Activated naive CD8-positive, alpha-beta T cell treated with anti-CD3 and anti-CD28 coated beads for 36 hours (primary cell): ENCODE measurements around the gene STRA8. TPM values are rescaled to one million over a fixed set of nuclear protein-coding genes. Genes with fewer than 3 reads are reported as not detected.

Experiments
- DNase-seq: peaks from one replicate; pipeline ENCODE4 v3.0.0; 2021
- H3K27ac Mint-ChIP-seq: one replicate; pipeline ENCODE4 v1.8.0; 2022; ENCODE audit warnings: mild to moderate bottlenecking, moderate library complexity, mixed read lengths
- H3K27me3 Mint-ChIP-seq: one replicate; pipeline ENCODE4 v1.8.0; 2022; ENCODE audit warnings: mild to moderate bottlenecking, mixed read lengths
- H3K36me3 Mint-ChIP-seq: one replicate; pipeline ENCODE4 v1.8.0; 2021; ENCODE audit warnings: mild to moderate bottlenecking, mixed read lengths
- H3K4me1 Mint-ChIP-seq: one replicate; pipeline ENCODE4 v1.8.0; 2021; ENCODE audit warnings: mixed read lengths
- H3K4me3 Mint-ChIP-seq: one replicate; pipeline ENCODE4 v1.8.0; 2022; ENCODE audit warnings: mild to moderate bottlenecking, moderate library complexity, mixed read lengths
- H3K9me3 Mint-ChIP-seq: one replicate; pipeline ENCODE4 v1.8.0; 2022; ENCODE audit warnings: mixed read lengths
- total RNA-seq, 2 experiments: library from RNA; stranded (reverse); gene quantifications; one replicate each; pipeline ENCODE4 v1.2.3, GENCODE V29; 2021

Gene STRA8
- total RNA-seq, 2 experiments from 2014 or later, result not detected

DNA sequence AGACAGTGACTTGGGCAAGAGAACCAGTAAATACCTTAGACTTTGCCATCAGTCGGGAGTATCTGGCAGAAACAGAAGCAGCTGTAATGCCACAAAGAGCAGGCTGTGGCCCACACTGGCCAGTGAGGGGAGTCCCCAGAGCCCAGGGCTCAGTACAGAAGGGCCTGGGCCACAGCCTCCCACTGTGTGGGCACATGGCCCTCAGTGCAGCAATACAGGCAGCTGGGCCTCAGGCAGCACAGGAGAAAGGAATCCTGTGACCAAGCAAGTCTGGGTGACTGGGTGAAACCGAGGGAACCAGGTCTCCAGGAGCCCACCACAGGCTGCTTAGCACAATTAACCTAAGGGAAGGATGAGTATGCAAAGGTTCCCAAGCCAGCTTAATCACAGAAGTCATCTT is 36.3 kb upstream of the STRA8 start:
- H3K4me1 Mint-ChIP-seq, result peaks cover 8% of the 10 kb centered on the region
- H3K36me3 Mint-ChIP-seq, result peaks cover 27% of the 10 kb centered on the region
- no peaks in the 10 kb centered on the region for H3K9me3 Mint-ChIP-seq
- H3K27me3 Mint-ChIP-seq, result no peaks in the 10 kb centered on the region
- H3K27ac Mint-ChIP-seq, result no peak overlapping the region
- no peak overlapping the region for H3K4me3 Mint-ChIP-seq
- DNase-seq, result no peak

DNA sequence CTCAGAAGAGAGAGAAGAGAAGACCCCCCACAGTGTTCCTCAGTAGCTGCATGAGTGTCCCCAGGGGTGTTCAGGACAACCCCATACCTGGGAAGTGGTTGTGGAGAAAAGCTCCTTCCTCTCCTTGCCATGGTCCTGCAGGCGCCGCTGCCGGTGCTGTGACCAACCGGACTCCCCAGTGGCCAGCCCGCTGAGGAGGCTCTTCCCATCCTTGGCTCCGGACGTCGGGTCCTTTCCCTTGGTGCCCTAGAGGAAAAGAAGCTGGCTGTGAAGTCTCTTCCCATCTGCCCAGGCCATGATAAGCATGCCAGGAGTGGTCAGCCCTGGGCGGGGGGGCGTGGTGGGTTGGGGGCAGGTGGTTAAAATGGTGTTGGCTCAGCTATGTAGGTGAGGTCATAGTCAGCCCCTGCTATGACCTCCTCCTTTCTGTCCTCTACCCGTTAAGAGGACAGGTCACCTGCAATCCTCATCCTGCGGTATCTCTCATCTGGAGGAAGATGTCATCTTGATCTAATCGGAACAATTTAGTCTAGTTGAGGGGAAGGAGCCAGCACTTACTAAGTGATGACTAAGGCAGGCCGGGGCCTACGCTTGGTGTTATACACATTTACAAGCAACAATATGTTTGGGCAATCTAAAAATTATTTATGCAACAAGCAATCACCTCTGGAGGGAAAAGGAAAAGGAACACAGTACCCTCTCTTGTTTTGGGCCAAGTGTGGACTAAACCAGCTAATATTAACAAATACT is 35.6 kb upstream of the STRA8 start:
- Mint-ChIP-seq H3K27ac (no peak overlapping the region), H3K4me1 (peaks cover 12% of the 10 kb centered on the region), H3K27me3 (no peaks in the 10 kb centered on the region), H3K9me3 (no peaks in the 10 kb centered on the region), H3K36me3 (peaks cover 25% of the 10 kb centered on the region), H3K4me3 (no peak overlapping the region)
- no peak for DNase-seq

DNA sequence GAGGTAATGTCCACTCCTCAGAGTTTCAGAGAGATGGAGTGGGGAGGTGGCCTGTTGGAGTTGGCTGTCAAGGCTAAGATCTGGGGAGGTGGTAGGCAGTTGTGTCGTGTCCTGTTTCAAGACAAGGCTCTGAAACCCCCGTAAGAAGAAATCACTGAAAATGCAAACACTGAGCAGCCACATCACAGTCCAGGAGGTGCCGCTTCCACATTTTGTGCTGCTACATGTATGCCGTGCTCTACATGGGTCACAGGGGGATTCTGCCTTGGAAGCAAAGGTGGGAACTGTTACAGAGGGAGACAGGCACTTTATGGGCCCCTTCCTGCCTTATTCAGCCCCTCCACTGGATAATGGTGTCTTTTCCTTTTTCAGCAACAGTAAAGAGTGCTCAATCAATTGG is 34.2 kb upstream of the STRA8 start:
- Mint-ChIP-seq H3K4me1 (peaks cover 18% of the 10 kb centered on the region), H3K9me3 (no peaks in the 10 kb centered on the region), H3K27me3 (no peaks in the 10 kb centered on the region), H3K27ac (no peak overlapping the region), H3K36me3 (peaks cover 30% of the 10 kb centered on the region), H3K4me3 (no peak overlapping the region)
- DNase-seq, result no peak

DNA sequence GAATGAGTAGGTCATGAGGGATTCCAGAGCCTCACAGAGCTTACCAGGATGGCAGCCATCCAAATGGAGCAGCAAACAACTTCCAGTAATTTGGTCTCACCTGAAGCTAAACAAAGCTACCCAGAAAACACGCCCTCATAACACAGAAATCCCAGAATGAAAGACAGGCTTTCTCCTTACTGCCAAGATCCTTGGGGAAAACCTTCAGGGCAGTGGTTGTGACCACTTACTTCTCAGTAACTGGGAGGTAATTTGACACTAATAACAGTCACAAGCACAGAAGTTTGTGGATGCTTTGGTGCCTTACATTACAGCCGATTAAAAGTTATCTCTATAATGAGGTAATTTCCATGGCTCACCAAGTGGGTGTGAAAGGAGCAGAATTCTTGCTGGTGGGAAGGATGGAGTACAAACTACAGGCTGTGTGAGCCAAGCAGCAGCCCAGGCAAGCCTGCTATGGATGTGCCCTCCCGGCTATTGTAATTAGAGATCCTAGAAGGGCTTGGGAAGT is 32.8 kb upstream of the STRA8 start:
- H3K9me3 Mint-ChIP-seq, result no peaks in the 10 kb centered on the region
- H3K36me3 Mint-ChIP-seq, result peaks cover 35% of the 10 kb centered on the region
- no peak overlapping the region for H3K4me3 Mint-ChIP-seq
- no peak overlapping the region for H3K27ac Mint-ChIP-seq
- no peaks in the 10 kb centered on the region for H3K27me3 Mint-ChIP-seq
- DNase-seq, result no peak
- peaks cover 21% of the 10 kb centered on the region for H3K4me1 Mint-ChIP-seq

DNA sequence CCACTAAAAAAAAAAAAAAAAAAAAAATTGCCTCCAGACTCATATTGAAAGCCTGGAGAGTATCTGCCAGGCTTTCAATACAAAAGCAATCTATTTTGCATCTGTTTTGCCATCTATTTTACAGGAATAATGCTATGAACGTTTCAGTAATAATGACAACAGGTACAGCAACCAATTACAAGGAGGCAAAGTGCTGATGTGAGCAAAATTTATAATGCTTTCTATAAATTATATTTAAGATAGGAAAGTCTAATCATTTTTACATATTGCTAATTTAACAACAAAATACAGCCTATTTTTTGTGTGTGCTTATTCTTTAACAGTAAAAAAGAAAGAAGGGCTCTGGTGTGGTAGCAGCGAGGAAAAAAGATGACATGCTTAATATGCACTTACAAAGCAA is 32.3 kb upstream of the STRA8 start:
- H3K4me1 Mint-ChIP-seq, result peaks cover 26% of the 10 kb centered on the region
- peaks cover 34% of the 10 kb centered on the region for H3K36me3 Mint-ChIP-seq
- H3K27me3 Mint-ChIP-seq, result no peaks in the 10 kb centered on the region
- H3K4me3 Mint-ChIP-seq, result no peak overlapping the region
- H3K9me3 Mint-ChIP-seq, result no peaks in the 10 kb centered on the region
- no peak overlapping the region for H3K27ac Mint-ChIP-seq
- no peak for DNase-seq

DNA sequence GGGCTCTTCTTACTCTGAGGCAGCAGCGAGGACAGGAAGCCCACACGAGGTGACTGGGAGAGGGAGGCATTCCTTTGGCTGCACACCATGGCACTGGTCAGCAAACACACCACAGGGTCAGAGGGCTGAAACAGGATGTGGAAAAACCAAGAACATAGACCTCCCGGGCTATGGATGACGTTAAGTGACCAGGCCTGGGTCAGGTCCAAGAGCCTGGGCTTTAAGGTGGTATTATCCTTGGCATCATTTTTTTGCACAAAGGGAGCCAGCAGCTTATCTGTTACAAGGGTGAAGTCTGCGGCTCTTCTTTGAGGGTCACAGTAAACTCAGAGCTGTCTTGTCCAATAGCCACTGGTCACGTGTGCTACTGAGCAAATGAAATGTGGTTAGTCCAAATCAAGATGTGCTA is 29.3 kb upstream of the STRA8 start:
- Mint-ChIP-seq H3K27me3 (no peaks in the 10 kb centered on the region), H3K36me3 (peaks cover 25% of the 10 kb centered on the region), H3K27ac (no peak overlapping the region), H3K4me3 (no peak overlapping the region), H3K9me3 (no peaks in the 10 kb centered on the region), H3K4me1 (peaks cover 48% of the 10 kb centered on the region)
- no peak for DNase-seq

DNA sequence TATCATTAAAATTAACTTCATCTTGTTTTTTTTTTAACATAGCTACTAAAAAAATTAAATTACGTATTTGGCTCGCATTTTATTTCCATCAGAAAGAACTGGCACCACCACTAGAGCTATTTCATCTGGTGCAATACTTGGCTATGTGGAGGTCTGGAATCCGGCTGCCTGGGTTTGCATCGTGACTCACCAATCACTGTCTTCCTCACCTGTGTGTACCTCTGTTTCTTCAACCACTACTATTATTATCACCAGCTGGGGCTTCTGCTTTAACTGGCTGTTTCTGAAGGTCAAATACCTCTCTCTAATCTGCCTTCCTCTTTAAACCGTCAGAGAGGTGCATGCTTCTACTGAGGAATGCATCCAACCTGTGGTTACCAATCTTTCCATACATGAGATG is 28.8 kb upstream of the STRA8 start:
- Mint-ChIP-seq H3K36me3 (peaks cover 23% of the 10 kb centered on the region), H3K4me3 (no peak overlapping the region), H3K27ac (no peak overlapping the region), H3K4me1 (peaks cover 53% of the 10 kb centered on the region), H3K27me3 (no peaks in the 10 kb centered on the region), H3K9me3 (no peaks in the 10 kb centered on the region)
- DNase-seq, result no peak

DNA sequence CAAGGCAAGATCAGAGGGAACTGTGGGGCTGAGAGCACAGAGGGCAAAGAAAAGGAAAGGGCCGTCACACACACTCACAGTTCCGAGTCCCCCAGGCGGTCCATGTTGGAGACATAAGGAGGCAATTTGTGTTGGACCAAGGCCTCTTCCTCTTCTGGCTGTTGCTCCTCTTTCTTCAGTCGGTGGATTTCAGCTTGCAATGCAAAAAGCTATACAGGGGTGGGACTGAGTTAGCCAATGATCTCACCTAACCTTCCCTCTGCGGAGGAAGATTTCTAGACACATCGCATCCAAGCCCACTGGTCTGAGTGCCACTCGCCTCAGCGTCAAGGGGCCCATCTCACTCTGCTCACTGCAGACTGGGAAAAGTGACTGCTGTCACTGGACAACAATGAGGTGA is 27.8 kb upstream of the STRA8 start:
- H3K9me3 Mint-ChIP-seq, result no peaks in the 10 kb centered on the region
- H3K4me1 Mint-ChIP-seq, result peaks cover 60% of the 10 kb centered on the region
- H3K36me3 Mint-ChIP-seq, result peaks cover 23% of the 10 kb centered on the region
- H3K4me3 Mint-ChIP-seq, result no peak overlapping the region
- no peak overlapping the region for H3K27ac Mint-ChIP-seq
- no peak for DNase-seq
- no peaks in the 10 kb centered on the region for H3K27me3 Mint-ChIP-seq

DNA sequence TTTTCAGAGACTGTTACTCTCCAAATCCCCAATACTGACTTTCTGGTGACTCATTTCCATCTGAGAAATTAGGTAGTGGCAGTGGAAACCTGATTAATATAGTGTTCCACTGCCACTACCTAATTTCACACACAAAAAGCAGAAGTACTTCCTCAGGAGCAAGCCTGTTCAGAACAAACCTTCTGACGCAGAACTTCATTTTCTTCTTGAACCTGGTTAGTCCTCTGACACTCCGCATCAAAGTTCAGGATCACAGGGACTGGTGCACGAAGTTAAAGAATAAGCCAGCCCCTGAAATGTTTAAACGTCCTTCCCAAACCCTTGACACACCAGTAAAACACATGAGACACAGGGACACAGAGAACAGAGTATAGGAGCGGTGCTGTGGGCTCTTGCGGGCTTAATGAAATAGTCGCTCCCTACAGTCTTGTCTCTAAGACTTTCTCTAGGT is 26.7 kb upstream of the STRA8 start:
- Mint-ChIP-seq H3K4me3 (peak overlapping the region; percentile 26), H3K27me3 (no peaks in the 10 kb centered on the region), H3K36me3 (peaks cover 19% of the 10 kb centered on the region), H3K4me1 (peaks cover 59% of the 10 kb centered on the region), H3K9me3 (no peaks in the 10 kb centered on the region), H3K27ac (peak overlapping the region; percentile 57)
- no peak for DNase-seq

DNA sequence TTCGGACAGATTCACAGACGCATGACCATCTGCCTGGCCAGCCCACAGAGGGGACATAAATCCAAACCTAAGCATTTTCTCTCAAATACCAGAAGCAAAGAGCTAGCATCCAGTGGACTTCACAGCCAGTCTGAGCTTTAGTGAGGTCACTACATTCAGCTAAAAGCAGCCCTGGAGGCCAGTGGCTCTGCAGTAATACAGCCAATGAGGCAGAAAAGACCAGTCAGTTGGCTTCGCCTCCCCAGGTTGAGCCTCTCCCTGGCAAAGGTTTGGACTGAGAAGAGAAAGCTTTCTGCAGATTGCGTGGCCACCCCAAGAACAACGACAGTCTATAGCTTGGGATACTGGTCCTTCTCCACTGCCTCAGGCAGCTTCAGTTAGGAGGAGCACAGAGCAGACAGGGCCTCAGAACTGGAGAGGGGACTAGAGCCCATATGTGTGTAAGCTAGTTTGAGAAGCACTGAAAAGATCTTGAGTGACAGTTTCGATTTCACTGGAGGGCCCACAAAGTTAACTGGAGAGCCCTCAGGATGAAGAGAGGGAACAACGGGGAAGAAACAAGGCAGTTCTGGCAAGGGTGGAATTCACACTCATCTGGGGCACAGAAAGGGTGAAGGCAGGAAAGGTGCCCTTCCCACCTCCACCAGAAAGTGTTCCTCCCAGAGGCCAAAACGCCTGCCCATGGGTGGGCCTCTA is 26.1 kb upstream of the STRA8 start:
- no peak overlapping the region for H3K4me3 Mint-ChIP-seq
- H3K36me3 Mint-ChIP-seq, result peaks cover 16% of the 10 kb centered on the region
- no peaks in the 10 kb centered on the region for H3K27me3 Mint-ChIP-seq
- H3K9me3 Mint-ChIP-seq, result no peaks in the 10 kb centered on the region
- H3K4me1 Mint-ChIP-seq, result peaks cover 55% of the 10 kb centered on the region
- DNase-seq, result no peak
- H3K27ac Mint-ChIP-seq, result peak overlapping the region; percentile 57

DNA sequence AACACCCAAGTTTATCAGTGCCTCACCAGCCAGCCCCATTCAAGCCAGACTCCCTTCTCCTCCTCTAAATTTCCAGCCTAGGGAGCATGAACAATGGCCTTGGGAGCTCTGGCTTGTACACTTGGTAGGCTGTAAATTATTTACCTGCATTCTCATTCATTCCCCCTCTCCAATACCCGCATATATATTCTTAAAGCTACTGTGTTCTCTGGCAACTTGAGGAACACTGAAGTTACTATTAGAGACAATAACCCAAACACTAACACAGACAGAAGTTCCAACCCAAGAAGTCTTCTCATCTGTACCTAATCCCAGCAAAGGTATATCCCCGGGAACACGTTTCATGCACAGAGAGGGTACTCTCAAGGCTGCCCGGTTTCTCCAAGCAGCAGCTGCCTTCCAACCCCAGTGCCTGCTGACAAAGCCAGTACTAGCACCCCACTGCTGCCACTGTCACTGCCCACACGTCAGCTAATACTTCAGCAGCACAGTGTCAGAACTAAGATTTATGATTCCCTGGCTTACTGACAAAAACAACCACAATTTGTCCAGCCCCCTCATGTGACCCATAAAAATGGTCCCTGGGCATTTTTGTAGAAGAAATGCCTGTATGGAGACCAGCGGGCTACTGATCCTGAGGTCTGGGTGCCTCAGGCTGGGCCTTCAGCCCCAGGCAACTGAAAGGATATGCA is 25.4 kb upstream of the STRA8 start:
- Mint-ChIP-seq H3K4me3 (no peak overlapping the region), H3K27ac (peak overlapping the region; percentile 36), H3K9me3 (no peaks in the 10 kb centered on the region), H3K4me1 (peaks cover 53% of the 10 kb centered on the region), H3K36me3 (peaks cover 16% of the 10 kb centered on the region), H3K27me3 (no peaks in the 10 kb centered on the region)
- no peak for DNase-seq

DNA sequence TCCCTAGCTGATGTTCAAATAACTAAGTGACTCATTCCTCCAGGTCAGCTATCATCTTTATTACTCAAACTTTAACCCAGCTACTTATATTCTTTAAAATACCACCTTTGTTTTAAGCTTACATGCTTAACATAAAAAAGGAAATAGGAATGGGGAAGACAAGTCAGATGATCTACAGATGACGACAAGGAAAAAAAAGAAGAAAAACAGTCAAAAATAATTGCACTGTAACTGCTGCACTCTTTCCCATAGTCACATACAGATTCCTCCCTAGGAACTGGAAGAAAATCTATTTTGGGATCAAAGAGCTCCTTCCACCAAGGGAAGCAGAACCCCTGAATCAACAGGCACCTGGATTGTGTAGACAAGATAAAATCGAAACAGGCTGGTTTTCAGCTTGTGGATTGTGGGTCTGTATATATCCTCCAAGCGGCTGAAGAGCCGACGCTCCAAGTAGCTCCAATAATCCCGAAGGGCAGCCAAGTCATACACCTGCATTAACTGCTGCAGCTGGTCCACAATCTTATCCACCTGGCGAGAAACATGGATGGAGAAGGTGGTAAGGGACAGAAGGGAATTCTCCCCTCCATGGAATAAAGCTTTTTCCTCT is 24.3 kb upstream of the STRA8 start:
- no peaks in the 10 kb centered on the region for H3K27me3 Mint-ChIP-seq
- no peak for DNase-seq
- H3K9me3 Mint-ChIP-seq, result no peaks in the 10 kb centered on the region
- H3K4me3 Mint-ChIP-seq, result no peak overlapping the region
- H3K36me3 Mint-ChIP-seq, result peaks cover 5% of the 10 kb centered on the region
- H3K27ac Mint-ChIP-seq, result no peak overlapping the region
- peaks cover 47% of the 10 kb centered on the region for H3K4me1 Mint-ChIP-seq

DNA sequence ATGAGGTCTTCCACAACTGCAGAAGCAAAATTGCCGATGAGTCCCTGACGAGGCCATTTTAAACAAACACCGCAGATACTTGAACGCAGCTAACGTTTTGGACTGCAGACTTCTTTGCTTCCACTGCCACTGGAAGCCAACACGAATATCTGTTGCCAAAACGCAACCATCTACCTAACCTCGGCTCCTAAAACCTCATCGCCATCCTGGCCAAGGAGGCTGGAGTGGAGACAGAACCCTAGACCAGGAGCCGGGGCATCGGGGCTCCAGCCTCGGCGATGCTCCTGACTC is 22.8 kb upstream of the STRA8 start:
- Mint-ChIP-seq H3K27me3 (no peaks in the 10 kb centered on the region), H3K27ac (peak overlapping the region; percentile 95), H3K36me3 (no peaks in the 10 kb centered on the region), H3K9me3 (no peaks in the 10 kb centered on the region), H3K4me1 (peaks cover 43% of the 10 kb centered on the region), H3K4me3 (peak overlapping the region; percentile 92)
- DNase-seq, result no peak

DNA sequence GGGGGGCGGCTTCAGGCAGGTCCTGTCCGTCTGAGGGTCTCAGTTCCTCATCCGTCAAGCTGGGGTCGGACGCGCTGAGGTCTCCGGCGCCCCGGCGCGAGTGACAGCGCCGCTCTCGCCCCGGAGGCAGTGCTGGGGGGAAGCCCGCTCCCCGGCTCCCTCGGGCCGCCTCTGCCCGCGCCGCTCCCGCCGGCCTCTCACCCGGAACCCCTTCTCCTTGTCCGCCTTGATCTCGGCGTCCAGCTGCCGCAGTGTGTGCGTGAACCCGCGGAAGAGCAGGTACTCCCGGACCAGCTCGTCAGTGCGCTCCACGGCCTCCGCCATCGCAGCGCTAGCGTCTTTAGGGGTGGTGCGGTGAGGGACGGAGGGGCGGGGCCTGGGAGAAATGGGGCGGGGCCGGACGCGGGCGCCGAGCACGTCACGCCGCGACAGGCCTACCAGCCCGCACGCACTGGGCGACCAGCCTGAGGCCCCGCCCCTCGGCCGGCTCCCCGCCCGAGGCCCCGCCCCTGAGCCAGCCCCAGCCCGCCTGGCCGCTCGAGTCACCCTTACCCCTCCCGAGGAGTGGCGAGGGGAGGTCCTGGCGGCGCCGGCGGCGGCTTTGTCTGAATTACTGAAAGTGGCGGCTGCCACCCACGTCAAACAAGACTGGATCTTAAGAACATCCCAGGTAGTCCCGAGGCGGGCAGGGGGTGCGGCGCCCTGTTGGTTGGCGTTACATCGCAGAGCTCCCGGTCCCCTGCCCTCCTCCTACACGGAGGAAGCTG is 22.3 kb upstream of the STRA8 start, which contains the start of gene WDR91:
WDR91 (minus strand) TSS at position 348 of the 767 bp plus-strand sequence; CDS start at position 324, 24 bp downstream.
- H3K27me3 Mint-ChIP-seq, result no peaks in the 10 kb centered on the region
- DNase-seq, result peak; percentile 94
- no peaks in the 10 kb centered on the region for H3K9me3 Mint-ChIP-seq
- peaks cover 38% of the 10 kb centered on the region for H3K4me1 Mint-ChIP-seq
- peak within 1 kb of the TSS; percentile 95 for H3K27ac Mint-ChIP-seq
- H3K36me3 Mint-ChIP-seq, result no peaks in the 10 kb centered on the region
- H3K4me3 Mint-ChIP-seq, result peak within 1 kb of the TSS; percentile 92
